ENCODE data around the gene POLR1A.

DNA sequence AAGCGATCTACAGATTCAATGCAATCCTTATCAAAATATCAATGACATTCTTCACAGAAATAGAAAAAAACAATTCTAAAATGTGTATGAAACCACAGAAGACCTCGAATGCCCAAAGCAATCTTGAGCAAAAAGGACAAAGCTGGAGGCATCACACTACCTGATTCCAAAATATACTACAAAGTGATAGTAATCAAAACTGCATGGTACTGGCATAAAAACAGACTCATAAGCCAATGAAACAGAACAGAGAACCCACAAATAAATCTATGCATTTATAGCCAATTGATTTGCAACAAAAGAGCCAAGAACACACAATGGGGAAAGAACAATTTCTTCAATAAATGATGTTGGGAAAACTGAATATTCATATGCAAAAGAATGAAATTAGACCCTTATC is 99.2 kb downstream of the POLR1A start:
- TF ChIP-seq, protein P1, sequence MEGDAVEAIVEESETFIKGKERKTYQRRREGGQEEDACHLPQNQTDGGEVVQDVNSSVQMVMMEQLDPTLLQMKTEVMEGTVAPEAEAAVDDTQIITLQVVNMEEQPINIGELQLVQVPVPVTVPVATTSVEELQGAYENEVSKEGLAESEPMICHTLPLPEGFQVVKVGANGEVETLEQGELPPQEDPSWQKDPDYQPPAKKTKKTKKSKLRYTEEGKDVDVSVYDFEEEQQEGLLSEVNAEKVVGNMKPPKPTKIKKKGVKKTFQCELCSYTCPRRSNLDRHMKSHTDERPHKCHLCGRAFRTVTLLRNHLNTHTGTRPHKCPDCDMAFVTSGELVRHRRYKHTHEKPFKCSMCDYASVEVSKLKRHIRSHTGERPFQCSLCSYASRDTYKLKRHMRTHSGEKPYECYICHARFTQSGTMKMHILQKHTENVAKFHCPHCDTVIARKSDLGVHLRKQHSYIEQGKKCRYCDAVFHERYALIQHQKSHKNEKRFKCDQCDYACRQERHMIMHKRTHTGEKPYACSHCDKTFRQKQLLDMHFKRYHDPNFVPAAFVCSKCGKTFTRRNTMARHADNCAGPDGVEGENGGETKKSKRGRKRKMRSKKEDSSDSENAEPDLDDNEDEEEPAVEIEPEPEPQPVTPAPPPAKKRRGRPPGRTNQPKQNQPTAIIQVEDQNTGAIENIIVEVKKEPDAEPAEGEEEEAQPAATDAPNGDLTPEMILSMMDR (IDR thresholded peaks at IDR 0.05) = no peak
- TF ChIP-seq POLR2A (IDR thresholded peaks at IDR 0.05) = no peak

Measured in upper lobe of left lung (tissue), 4 donors.